Activated CD4-positive, CD25-positive, alpha-beta regulatory T cell treated with anti-CD3 and anti-CD28 coated beads, Interleukin-2, amount 50 U/mL, for 24 hours (primary cell): ENCODE data around the gene ST6GALNAC6.

Experiments
- ATAC-seq, 2 donors: fragments of 150-1000 bp; cut with Tn5 transposase; one replicate each; pipeline ENCODE4 v1.10.0; 2021; ENCODE audit warnings: mild to moderate bottlenecking in 1 of 2, moderate library complexity in 1 of 2

Gene ST6GALNAC6, protein sequence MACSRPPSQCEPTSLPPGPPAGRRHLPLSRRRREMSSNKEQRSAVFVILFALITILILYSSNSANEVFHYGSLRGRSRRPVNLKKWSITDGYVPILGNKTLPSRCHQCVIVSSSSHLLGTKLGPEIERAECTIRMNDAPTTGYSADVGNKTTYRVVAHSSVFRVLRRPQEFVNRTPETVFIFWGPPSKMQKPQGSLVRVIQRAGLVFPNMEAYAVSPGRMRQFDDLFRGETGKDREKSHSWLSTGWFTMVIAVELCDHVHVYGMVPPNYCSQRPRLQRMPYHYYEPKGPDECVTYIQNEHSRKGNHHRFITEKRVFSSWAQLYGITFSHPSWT

DNA sequence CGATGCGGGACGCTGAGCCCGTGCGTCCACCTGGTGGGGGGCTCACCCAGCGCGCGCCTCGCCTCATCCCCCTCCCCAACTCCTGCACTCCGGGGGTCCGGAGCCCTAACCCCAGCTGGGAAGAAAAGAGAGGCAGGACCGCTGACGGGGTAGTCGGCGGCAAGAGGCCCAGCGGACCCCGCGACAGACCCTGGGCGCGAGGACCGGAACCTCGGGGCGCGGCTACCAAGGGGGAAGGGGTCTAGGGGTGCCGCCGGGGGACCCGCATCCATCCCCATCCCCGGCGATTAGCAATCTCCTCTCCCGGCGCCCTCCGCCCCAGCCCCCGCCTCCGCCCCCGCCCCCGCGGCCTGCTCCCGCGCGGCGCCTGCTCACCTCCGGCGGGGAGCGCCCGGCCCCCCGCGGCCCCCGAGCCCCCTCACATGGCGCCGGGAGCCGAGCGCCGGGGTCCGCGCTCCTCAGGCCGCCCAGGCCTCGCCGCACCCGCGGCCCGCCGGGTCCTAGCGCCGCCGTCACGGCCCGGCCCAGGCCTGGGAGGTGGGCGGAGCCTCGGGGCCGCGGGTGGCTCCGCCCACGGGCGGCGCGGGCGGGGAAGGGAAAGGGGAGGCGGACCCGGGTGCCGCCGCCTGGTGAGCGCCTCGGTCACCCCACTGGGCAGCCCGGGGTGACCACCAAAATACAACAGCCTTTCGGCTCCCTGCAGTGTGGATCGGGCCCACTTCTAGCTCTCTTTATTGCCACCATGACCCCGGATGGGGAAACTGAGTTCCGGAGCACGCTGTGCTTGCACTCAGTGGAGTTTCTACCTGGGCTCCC lies at the start of gene ST6GALNAC6:
TSS of gene ST6GALNAC6 (minus strand) at position 476 of the 816 bp plus-strand sequence. CDS start 1,622 bp downstream, outside the sequence.
- ATAC-seq, result peak; percentile 83 to 87

DNA sequence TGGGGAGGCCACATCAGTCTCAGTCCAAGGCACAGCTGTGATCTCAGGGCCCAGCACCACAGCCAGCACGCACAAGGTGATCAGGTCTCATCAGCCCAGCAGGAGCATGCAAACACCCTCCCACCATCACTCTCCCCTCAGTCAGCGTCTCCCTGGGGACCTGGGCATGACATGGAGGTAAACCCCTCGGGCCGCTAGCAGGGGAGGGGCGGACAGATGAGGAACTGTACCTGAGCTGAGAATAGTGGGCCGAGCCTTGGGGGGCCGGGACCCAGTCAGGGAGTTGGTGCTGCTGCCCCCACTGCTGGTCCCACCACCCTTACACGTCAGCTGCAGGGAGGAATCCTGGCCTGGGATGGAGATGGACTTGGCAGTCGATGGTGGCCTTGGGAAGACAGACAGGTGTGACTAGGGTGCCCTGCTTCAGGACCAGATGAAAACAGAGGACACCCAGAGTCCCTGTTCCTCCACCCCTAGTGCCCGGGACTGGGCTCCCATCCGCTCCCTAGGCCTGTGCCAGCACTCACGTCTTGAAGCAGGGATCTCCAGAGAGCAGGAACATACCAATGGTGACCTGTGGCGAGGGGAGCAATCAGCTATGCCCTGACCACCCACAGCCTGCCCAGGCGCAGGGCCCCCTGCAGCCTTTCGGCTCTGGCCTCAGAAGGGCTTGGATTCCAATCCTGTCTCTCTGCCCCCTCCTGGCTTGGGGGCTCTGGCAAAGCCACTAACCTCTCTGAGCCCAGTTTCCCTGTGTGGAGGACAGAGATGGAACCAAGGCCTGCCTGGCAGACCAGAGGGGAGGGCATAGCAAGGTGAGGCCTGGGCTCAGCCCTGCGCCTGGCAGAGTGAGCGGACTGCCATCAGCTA lies 48.7 kb upstream of the ST6GALNAC6 start:
- ATAC-seq, result no peak

DNA sequence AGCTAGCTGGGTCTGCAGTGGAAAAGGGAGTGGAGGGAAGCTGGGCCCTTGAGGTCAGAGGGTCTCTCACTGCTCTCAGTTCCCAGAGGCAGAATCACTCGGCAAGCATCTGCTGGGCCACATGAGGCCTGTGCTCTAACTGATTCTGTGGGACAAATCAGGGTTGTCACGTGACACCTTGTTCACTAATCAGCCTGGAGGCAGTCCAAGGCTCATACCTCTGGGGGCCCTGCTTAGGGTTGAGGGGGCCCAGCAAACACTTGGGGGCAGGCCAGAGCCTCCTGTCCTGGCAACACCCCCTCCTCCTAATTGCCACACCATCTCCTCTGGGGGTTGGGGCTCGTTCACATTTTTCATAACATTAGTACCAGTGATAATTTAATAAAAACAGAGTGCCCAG lies 47.3 kb upstream of the ST6GALNAC6 start:
- no peak for ATAC-seq

DNA sequence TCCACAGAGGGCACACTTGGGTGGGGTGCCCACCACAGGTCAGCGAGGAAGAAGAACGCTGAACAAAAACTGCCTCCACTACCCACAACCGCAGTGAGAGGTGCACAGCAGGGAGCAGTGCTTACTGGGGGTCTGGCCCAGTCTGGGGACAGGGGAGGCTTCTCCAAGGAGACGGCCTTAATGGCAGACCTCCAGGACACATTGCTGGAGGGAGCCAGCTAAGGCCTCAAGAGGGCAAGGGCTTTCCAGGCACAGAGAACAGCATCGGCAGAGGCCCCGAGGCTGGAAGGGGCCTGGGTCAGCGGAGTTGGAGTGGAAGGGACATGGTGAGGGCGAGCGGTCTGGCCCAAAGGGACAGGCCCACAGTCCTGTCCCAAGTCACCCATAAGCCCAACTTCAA lies 46.5 kb upstream of the ST6GALNAC6 start:
- no peak for ATAC-seq

DNA sequence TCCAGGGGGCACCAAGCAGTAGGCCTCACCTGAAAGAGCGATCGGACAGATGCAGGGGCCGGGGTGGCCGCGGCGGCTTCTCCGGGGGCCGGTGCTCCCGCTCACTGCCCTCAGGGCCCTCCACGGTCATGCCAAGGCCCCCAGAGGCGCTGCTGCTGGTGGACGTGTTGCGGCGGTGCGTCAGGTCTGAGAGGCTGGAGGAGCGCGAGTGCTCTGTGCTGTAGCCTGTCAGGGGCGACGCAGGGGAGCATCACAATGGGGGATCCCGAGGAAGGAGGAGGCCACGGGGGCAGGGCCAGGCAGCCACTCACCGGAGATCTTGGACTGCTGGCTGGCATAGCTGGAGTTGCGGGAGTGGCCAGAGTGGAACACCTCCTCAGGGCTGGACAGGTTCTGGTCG lies 45.9 kb upstream of the ST6GALNAC6 start:
- no peak for ATAC-seq

DNA sequence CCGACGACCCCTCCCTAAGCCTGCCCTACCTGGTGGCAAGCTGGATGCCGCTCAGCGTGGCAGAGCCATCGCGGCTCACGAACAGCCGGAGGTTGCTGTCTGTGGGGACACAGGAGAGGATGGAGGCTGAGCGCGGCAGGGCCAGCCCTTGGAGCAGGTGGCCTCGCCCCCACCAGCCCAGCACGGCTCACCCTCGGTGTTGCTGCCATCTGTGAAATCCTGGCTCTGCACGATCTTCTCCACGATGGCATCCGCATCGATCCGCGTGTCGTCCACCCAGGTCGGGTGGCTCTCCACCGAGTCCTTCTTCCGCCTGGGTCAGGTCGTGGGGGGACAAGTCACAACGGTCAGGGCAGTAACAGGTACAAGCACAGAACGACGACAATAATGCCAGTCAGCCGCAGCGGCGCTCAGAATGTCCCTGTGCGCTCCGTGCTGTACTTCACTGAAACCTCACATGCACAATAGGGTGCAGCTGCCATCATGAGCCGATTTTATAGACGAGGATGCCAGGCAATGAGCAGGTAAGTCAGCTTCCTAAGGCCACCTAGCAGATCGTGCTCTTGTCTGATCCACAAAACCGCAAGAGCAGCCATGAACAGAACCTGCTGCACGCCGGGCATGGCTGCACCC lies 45.3 kb upstream of the ST6GALNAC6 start:
- no peak for ATAC-seq

DNA sequence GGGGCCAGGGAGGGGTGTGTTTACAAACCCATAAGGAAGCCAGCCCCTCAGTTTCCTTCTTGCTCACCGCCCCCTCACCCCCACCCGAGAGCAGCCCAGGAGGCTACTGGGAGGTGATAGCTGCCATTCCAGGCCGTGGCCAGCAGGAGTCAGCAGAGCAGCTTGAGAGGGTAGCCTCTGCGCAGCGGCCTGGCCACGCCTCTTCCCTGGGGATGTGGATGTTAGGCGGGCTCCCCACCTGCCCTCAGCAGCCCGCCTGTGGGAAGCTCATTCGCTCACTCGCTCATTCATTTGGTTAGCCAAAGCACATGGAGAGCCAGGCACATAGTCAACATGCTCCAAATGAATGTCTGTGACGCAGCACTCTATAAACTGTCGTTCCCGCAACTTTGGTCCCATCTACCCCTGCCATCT lies 44.3 kb upstream of the ST6GALNAC6 start:
- ATAC-seq, result peak; percentile 84 to 86

DNA sequence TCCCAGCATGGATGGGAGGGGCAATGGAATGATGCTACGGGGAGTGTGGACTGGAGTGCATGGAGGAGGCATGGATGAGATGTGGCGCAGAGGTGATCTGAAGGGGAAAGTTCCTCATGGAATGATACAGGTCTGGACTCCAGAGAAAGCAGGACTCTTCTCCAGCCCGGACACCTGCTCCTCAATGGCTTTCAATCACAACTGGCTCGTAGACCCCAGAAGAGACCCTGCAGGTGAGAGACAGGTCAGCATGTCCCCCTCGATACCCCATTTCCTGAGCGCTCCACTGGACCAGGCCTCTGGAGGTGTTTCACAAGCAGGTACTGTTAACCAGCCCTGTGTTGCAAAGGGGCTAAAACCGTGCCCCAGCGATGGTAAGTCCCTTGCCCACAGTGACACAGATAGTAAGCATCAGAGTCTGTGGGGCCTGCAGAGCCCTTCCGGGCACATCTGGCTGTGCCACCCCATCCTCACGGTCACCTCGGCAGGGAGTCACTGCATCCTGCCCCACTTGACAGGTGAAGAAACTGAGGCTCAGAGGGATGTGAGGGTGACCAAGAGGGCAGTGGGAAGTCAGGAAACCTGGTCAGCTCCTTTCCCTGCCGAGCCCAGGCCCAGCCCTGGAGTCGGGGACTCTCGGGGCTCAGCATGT lies 43.7 kb upstream of the ST6GALNAC6 start:
- ATAC-seq, result no peak

DNA sequence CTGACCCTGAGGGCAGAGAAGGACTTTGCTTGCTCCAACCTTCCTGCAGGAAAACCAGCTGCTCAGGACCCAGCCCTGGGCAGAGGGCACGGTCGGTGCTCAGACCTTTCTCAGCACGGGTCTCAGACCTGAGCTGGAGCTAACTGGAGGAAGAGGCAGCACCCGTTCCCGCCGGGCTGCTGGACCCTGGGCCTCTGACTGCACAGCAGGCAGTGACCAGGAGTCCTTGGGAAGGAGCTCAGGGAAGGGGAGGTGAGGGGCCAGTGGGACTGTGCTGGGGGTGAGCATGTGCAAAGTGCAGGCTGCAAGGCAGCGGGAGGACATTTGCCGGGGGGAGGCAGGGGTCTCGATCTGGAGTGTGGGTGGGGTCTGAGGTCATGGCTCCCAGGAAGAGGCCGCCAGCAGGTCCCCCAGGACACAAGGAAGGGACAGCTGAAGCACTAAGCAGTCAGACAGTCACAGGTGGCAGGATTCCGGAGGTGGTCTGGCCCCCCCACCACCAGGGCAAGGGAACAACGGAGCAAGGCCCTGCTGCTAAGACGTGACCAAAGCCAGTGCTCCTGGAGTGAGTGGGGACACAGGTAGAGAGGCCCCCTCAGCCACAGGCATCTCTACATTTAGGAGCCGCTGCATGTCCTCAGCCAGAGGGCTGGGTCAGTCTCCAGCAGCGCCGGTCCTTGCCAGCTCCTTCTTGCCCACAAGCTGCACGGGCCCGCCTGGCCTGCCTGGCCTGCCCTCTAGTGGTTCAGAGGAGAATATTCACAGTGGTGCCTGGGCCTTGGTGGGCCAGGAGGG lies 43.0 kb upstream of the ST6GALNAC6 start:
- ATAC-seq, result peak in 1 of 2 donors; percentile 55

DNA sequence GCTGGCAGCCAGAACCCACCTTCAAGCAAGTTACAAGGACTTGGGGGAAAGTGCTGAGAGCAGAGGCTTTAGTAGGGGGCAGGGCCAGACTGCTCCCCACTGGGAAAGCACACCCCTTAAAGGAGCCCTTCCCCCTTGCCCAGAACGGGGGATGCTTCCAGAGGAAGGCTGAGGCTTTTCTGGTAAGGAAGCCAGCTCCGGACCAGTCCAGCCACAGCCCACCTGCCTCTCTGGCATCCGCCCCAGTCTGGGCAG lies 42.5 kb upstream of the ST6GALNAC6 start:
- ATAC-seq, result no peak

DNA sequence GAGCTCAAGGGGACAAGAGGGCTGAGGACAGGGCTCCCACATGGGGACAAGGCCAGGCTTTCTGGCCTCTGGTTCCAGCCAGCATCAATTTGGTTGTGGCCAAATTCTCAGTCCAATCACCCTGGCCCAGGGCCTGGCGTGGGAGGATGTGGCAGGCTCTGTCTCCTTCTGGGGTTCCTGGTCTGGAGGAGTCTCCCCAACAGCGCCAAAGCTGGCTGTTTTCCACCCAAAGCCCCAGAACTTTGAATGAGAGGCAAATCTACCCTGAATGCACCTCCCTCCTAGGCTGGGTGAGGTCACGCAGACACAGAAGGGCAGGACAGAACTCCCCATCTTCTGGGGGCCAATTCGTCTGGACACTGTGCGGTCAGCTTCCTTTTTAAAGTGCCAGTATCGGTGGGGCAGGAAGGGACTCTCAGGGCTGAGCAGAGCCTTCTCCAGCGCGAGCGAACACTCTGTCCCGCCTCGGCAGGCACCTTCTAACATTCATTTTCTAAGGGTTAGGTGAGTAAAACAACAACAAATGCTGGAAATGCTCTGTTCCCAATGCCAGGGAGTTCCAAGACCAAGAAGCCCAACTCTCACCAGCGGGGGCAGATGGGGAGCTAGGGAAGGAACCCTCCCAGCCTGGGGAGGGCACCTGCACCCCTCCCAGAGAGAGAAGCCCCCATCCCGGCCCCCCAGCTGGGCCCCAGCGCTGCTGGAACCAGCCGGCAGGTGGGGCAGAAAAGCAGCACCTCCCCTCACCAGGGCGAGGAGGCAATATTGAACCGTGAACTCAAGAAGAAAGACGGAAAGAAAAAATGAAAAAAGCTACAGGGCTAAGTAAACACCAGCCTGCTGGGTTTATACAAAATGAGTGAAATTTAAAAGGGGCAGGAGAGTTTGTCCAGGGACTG lies 41.9 kb upstream of the ST6GALNAC6 start:
- no peak for ATAC-seq

DNA sequence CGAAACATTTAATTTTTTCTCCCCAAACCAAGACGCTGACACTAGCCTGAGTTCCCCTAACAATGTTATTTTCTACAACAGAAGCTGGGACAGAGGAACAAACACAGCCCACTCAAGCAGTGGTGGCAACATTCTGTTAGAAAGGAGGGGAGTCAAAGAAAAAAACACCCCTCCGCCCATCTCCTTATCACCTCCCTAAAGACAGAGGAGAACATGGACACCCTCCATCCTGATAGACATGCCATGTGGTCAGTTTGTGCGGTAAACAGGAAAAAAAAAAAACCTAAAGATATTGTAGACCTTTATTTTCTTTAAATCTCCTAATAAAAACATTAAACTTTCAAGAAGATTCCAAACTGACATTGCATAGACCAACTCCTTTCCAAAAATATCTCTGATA lies 41.2 kb upstream of the ST6GALNAC6 start:
- ATAC-seq, result no peak

DNA sequence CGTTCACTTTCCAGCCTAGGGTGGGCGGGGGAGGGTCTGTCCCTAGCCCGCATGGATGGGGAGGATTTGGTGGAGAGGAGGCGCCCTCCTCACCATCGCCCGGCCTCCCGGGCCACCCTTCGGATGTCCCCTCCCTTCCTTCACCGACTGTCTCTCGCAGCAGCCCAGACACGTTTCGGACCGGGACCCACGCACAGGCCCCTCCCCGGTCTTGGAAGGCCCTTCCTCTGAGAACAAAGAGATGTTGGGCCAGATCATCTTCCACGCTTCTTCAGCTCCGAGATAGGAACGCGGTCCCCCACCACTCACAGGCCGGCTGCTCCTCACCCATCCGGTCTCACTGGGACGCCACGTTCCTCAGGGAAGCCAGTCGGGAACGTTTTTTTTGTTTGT lies 38.9 kb upstream of the ST6GALNAC6 start:
- no peak for ATAC-seq

DNA sequence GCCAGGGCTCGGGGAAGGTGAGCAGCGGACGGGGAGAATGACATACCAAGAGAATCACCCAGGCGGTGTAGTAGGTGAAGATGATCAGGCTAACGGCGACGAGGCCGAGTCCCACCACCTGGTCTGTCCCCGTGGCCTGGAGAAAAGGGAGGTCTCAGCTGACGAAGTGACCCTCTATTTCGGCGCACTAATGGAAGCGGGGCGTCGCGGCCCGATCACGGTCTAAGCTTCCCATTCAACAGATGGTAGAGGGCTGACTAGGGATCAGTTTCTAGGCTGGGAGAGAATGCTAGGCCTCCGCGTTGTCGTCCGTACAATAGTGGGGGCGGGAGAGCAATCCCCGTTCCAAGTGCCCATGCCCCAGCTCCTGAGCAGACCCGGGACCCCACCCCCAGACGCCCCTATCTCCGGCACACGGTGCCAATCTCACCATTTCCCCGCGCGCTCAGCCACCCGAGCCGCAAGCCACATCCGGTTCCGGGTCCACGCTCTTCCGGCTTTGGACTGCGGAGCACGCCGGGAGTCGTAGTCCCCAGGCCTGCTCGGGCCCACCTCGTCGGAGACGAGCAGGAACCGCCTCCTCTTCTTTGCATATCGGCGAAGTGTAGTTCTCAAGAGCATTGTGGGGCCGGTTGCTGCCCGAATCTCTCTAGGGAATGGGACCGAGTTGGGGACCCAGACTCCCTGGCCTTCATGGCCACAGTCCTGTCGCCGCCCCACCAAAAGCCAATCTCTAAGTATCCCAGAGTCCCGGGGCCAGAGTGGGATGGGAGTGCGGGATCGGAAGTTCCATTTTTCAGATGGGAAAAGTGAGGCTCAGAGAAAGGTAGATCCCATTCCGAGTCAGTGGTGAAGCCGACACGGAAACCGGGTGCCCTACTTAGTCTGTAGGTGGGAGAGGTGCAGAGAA lies 38.2 kb upstream of the ST6GALNAC6 start, which contains the start of gene DPM2:
TSS of gene DPM2 (minus strand) at position 467 of the 910 bp plus-strand sequence. CDS start at position 433, 34 bp downstream.
- ATAC-seq, result peak; percentile 95

DNA sequence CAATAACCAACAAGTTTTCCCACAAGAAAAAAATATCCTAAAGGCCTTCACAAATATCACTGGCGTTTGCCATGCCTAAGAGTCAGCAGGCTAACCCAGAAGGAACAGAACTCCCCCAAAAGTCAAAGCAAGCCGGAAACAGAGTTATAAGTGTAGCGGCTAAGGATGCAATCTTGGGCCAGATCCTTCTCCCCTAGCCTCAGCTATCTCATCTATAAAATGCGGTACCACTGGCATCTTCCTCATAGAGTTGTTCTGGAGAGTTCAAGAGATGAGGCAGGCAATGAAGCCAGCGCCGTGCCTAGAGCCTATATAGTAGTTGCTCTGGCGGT lies 37.6 kb upstream of the ST6GALNAC6 start:
- no peak for ATAC-seq

DNA sequence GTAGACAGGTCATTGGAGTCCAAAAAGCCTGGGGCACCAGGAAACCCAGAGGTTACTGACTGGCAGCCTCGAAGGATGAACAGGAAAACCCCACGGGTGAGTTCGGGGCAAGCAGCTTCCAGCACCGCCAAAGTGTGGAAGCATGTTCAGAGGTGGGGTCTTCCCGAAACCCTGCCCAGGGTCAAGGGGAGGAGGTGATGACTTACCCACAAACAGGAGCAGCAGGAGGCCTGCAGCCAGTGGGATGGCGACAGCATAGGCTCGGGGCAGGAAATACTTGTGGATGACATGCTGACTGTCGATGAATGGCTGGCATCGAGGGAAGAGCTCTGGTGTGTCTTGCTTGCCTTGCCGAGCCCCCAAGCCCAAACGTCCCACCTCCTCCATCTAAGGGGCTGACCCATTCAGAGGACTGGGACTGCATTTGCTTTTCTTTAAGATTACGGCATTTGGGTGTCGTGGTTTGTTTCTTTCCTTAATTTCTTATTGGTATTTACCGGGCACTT lies 37.0 kb upstream of the ST6GALNAC6 start:
- ATAC-seq, result no peak

DNA sequence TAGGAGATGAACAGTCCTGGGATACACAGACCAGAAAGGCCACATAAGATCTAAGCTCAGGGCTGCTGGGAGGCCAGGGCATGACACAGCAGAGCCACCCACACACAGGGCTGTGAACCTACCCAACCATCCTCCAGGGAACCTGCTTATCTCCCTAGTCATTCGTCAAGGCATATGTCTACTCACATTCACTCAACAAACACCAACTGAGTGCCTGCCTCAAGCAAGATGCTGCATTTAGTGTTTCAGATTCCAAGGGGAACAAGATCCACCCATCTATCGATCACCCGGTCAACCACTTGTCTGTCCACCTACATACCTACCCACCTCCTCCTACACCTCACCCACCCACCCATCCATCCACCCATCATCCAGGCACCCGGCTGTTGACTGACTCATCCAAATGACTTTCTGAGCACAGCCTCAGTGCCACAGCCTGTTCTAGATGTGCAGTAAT lies 36.4 kb upstream of the ST6GALNAC6 start:
- ATAC-seq, result peak; percentile 37 to 44

DNA sequence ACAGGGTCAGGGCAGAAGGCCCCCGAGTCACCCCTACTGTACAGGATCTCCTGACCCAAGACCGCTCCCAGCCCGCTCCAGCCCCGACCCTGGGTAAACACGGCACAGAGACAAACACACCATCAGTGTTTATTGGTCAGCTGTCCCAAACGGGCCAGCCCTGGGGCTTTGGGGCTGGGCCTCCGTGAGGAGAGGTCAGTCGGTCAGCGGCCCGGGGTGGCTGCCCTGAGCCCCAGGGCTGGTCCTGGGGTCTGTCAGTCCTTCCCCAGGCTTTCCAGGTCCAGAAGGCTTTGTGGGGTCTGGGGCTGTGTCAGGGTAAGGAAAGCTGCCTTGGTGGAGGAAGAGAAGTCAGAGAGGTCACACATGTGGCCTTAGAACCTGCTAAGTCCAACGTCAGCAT lies 35.6 kb upstream of the ST6GALNAC6 start:
- no peak for ATAC-seq

DNA sequence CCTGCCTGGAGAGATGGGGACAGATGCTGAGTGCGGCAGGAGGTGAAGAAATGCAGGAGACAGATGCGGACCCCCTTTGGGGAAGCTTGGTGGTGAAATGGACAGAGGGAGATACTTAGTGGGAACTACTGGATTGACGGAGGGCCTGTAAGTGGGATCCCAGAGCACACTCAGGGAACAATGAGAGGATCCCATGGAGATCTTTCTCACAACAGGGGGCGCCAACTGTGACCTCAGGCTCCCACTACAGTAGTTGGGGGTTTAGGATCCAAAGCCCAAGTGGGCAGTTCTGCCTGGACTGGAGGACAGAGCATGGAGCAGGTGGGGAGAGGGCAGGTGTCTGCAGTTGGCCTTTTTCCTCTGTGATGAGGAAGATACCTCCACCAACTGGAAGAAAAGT lies 34.8 kb upstream of the ST6GALNAC6 start:
- ATAC-seq, result no peak
